HG02884 (cell line): Measurements from ENCODE around the gene TPD52L2.
"Not testable (repeated sequence)": the region's sequence is repeated elsewhere in the genome, so short reads cannot be mapped to it uniquely, and the experiment has no call there.

Experiments
- ATAC-seq: cut with Tn5 transposase; IDR thresholded peaks from one replicate; pipeline ENCODE4 v1.9.1; 2021; ENCODE audit warnings: mild to moderate bottlenecking, moderate library complexity; ENCODE audit not compliant: unreplicated experiment

TPD52L2 gene

DNA sequence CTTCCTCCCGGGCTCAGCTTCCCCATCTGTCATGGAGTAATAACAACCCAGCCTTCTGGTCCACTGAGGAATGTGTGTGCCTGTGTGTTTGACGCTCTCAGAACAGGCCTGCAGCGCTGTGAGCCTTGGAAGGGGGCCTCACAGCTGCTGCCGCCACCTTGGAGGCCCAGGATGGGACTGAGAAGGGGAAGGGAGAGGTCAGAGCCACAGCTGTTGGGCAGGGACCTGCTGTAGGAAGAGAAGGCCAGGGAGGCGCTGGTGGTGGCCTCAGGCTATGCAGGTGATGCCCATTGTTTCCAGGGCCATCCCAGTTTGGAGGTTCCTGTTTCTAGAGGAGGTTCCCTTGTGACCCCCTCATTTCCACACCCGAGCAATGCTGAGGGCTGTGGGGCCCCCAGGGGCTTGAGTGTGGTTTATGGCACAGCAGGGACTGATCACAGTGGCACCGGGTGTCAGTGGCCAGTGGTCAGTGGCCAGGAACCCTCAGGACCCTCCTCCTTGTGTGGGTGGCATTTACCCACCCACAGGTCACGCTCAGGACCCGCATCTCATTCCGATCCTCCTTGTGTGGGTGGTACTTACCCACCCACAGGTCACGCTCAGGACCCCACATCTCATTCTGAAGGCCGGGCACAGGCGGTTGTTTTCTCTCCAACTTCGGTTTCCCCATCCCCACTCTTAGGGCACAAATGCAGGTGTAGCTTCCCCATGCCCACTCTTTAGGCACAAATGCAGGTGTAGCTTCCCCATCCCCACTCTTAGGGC lies 14.0 kb downstream of the TPD52L2 start:
- no peak for ATAC-seq

DNA sequence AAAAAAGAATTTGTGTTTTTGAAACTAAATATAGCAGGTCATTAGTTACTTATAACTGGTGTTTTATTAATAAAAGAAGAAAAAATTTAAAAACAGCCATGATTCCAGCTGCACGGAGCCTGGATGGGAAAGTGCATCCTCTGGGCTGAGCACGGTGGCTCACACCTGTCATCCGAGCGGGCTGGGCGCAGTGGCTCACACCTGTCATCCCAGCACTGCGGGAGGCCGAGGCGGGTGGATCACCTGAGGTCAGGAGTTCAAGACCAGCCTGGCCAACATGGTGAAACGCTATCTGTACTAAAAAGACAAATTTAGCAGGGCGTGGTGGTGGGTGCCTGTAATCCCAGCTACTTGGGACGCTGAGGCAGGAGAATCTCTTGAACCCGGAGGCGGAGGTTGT lies 15.8 kb downstream of the TPD52L2 start:
- ATAC-seq: not testable (repeated sequence)

GRCh38 chr20:63881451-63882226 lies 16.6 kb downstream of the TPD52L2 start:
- ATAC-seq: no peak

GRCh38 chr20:63882257-63883200 lies 17.5 kb downstream of the TPD52L2 start:
- ATAC-seq: no peak

DNA sequence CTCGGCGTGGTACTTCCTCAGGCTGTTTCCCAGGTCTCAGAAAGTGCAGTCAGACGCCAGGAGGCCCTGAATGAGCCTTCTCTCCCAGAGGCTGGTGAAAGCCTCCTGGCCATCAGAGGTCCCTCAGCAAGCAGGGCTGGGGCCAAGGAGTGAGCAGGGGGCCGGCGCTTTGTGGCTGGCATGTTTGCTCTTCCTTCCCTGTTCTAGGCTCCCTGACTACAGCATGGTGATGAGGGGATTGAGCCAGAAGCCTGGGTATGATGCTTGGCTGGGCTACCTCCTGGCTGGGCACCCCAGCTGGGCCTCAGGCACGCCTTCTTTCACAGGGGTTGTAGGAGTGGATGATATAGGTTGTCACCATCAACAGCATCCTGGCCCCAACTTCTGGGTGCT lies 18.1 kb downstream of the TPD52L2 start:
- no peak for ATAC-seq

- ATAC-seq: no peak
Observed at GRCh38 chr20:63884506-63885263, 19.6 kb downstream of the TPD52L2 start.

DNA sequence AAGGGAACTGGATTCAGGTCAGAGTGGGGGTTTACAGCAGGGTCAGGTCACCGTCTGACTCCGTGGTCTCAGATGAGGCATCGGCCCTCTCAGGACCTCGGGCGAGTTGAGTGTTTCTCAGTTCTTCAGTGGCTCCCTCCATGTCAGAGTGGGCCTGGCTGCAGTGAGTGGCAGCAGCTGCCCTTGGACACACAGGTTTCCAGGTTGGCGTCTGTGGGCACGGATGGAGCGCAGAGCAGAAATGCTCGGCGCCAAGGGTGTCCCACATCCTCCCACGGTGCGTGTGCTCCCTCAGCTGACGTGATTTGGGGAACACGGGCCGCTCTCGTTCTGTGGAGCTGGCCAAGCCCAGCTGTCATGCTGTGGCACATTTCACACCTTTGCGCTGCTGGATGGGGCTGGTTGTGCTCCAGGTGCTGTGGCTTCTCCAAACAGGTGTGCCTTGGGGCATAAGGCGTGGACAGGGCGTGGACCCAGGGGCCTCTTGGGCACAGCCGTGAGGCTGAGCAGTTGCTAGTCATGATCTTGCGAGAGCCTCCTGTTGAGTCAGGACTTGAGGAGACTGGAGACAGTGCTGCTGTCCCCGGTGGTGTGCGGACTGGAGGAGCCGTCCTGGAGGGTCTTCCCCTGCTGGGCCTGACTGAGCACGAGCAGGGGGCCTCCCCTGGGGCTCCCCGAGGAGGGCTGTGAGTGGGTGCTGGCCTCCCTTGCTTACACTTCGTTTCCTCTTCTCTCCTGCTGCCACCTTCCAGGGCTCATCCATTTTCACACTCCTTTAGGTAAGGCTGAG lies 20.4 kb downstream of the TPD52L2 start:
- ATAC-seq: no peak

GRCh38 chr20:63886054-63886419 lies 21.0 kb downstream of the TPD52L2 start:
- no peak for ATAC-seq

DNA sequence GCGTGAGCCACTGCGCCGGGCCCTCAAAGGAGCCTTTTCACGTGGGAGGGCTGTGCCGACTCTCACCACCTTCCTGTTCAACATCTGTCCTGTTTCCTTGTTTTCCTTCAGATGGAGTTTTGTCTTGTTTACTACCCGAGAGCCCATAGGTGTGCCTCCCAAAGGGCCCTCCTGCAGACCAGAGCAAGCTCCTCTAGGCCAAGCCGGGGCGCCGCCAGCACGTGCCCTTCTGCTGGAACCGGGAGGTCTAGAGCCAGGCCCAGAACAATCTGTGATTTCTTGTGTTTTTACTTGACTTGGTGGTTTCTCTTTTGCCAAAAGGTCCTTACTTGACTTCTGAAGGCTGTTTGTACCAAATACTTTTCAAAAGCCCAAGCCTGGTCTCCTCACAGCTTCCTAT lies 21.9 kb downstream of the TPD52L2 start:
- ATAC-seq: no peak

DNA sequence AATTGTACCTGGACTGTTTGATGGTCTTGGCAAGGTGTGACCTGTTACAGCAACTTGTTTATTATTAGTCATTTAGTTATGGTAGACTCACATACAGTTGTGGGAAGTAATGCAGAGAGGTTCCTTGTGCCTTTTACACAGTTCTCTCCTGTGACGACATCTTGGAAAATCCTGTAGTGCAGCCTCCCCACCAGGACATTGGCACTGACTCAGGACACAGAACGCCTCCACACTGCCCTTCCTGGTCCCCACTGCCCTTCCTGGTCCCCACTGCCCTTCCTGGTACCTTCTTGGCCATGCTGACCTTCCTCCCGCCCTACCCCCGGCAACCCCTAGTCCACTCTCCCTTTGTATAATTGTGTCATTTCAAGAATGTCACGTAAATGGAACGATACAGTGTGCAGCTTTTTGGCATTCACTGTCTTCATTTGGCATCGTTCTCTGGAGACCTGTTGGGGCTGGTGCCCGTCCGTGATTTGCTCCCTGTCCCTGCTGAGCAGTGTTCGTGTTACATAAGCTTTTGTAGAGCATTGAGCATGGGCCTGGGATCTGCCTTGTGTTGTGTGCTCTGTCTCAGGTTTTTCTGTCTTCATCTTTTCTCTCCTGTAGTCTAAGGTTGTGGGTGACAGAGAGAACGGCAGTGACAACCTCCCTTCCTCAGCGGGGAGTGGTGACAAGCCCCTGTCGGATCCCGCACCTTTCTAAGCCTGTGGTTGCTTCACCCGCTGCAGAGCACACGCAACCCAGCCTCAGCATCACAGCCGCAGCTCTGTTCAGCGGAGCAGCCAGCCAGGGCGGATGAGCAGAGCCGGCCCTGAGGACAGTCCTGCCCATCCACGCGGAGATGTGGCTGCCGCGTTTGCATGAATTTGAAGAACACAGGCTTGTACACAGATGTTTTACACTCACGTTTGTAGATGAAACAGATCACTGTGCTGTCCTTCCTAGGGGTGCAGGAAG lies 24.5 kb downstream of the TPD52L2 start:
- no peak for ATAC-seq

DNA sequence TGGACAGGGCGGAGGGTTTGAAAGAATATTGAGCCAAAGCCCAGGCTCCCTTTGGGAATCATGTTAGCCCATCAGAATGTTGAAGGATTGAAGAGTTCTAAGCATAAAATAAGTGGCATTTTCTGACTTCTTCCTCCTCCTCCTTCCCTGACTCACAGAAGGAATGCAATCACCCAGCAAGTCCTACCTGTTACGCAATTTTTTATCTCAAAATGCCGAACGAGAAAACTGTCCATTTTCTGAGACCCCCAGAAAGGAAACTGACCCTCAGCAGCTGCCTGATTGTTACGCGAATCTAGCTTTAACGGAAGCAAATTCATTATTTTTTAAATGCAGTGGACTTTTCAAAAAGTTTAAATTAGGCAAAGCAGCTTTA lies 25.1 kb downstream of the TPD52L2 start:
- ATAC-seq: no peak

DNA sequence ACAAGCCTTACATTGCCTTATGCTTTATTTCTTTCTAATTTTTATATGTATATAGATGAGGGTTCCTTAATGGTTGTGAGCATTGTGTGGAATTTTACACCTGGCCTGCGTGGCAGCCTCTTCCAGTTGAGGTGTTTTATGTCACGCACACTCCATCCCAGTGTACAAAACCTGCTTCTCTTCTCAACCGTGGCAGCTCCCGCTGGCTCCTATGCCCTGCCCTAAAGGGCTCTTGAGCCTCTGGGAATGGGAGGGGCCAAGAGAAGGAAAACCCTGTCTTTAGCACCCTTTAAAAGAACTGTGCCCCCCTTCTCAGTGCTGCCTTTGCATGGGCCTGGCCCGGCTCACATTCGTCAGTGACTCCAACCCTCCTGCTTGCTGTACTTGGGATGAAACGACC lies 25.5 kb downstream of the TPD52L2 start:
- ATAC-seq: no peak

DNA sequence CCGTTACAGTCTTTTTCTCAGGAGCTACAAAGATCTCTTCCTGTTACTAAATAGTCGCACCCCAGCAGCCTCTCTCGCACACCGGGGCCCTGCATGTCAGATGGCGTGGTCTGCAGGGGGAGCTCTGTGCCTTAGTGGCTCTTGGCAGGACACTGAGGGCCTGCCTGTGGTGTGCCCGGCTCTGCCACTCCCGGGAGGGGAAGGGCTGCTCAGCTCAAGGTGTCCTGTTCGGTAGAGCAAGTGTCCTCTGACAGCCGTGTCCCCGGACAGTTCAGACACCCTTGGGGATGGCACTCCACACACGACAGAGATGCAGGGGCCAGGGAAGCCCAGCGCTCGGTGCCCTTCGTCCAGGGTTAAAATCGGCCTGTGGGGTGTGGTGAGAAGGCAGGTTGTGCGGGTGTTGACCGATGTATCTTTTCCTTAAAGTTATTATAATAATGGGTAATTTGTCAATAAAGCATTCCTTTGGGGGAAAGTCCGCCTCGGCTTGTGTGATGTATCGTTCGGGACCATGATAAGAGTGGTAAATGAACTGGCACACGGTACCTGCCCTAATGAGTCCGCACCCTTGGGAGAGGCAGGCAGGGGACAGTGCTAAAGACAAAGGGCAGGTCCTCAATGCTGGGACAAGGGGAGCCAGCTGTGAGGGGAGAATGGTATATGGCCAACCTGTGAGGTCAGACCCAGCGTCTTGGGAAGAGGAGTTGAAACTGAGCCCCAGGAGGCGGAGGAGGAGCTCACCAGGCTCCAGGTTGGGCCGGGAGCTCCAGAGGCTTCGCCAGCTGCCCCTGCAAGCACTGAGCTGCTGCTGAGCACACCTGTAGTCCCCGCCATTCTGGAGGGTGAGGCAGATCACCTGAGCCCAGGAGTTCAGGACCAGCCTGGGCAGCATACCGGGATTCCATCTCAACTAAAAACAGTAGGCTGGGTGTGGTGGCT lies 26.3 kb downstream of the TPD52L2 start:
- ATAC-seq: no peak

DNA sequence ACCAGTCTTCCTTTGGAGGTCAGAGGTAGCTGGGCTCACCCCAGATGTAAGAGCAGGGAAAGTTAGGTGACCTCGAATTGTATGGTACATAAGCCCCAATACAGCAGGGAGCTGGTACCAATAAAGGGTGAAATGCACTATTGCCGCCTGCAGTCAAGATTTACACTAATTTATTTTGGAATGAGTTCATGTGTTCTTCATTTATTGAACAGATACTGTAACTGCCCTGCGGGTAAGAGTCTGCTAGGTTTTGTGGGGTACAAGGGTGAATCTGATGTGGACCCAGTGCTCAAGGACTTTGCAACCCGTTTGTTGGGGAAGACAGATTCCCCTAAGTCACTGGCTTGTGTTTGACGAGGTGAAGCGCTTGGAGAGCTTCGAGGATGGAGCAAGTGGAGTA lies 27.3 kb downstream of the TPD52L2 start:
- ATAC-seq: no peak

DNA sequence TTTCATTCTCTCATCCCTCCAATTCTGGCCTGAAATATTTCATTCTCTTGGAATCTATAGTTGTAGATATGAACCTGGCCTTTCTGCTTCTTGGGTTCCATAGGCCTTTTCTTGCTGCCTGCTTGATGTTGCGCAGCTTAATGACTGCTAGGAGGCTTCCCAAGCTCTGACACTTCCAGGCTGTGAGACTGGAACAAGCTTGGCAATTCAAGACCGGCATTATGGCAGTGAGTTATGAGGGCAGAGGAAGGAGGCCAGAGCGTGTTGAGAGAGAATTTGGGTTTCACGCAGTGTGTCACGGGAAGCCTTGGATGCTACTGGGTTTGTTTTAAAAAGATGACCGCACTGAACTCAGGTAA lies 28.9 kb downstream of the TPD52L2 start:
- no peak for ATAC-seq

GRCh38 chr20:63894358-63895201 lies 29.5 kb downstream of the TPD52L2 start, which contains the start of gene DNAJC5:
Gene DNAJC5, plus strand, starts transcription at chr20:63895126. Its CDS starts 33,220 bp downstream, at chr20:63928346.
- ATAC-seq: peak; percentile 84
